ENCODE results near the gene SUPT3H. TPM values are rescaled to one million over a fixed set of nuclear protein-coding genes. Genes with fewer than 3 reads are reported as not detected.

The SUPT3H gene
- total and polyA plus RNA-seq, 2 of the 8 experiments (the other 6 are each of a cell fraction or from before 2014, with no cell fraction given) = 18.8 to 23.0 TPM

DNA sequence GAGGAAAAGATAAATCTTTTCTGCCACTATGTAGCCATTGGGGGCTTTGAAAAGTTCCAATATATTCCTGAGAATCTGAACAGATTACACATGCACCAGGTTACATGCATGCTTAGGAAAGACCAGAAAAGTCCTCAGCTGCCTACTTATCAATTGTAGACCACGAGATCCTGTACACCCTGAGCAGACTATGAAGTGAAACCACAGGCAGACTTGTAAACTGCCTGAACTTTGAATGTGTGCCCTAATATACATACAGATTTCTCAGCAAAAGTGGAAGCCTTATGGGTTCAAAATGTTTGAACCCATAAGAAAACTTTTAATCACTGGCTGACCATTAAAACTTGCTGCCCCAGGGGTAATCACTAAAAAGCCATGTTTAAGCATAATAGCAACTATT, 323.1 kb downstream of the SUPT3H start:
- no peak overlapping the region for H3K9ac ChIP-seq (replicated peaks in 1 of 4; ENCODE audit: extremely low read depth in 1 of 4, low read depth in 3 of 4, low read length in 3 of 4)
- H4K20me1 ChIP-seq (replicated peaks in 1 of 2; ENCODE audit: control insufficient read depth in 1 of 2, insufficient read depth in 2 of 2, low read length in 2 of 2) = no peaks in the 10 kb centered on the region
- no peaks in the 10 kb centered on the region for H3K9me3 ChIP-seq (ENCODE audit: insufficient read depth in 2 of 2, low read depth in 1 of 2, low read length in 1 of 2)
- H3K23ac ChIP-seq (ENCODE audit: insufficient read length) = no peak overlapping the region
- no peaks in the 10 kb centered on the region for H3K79me1 ChIP-seq (ENCODE audit: low read depth, low read length)
- H2BK5ac ChIP-seq (ENCODE audit: low read depth, low read length) = no peak overlapping the region
- CTCF ChIA-PET (ENCODE audit: partially characterized antibody) = no interaction called here
- no peak overlapping the region for H2AK5ac ChIP-seq (ENCODE audit: low read depth, low read length)
- no peak overlapping the region for H4K91ac ChIP-seq (replicated peaks; ENCODE audit: insufficient read length, low read length)
- POLR2A ChIA-PET (ENCODE audit: partially characterized antibody) = no interaction called here
- H3K4me1 ChIP-seq (replicated peaks in 1 of 4; ENCODE audit: control insufficient read depth in 3 of 4, insufficient read depth in 4 of 4, low read length in 3 of 4) = peaks cover 0 to 3% (median 0%) of the 10 kb centered on the region in 4 experiments; a peak in 1 of 7 replicates
- H3K18ac ChIP-seq (ENCODE audit: extremely low read depth, low read length) = no peak overlapping the region
- DNase-seq (ENCODE audit: low read depth in 1 of 2, low spot score in 2 of 2) = no peak
- H3K14ac ChIP-seq (ENCODE audit: insufficient read length) = no peak overlapping the region
- no peaks in the 10 kb centered on the region for H3K27me3 ChIP-seq (replicated peaks in 1 of 4; ENCODE audit: control insufficient read depth in 3 of 4, extremely low read depth in 1 of 4, insufficient read depth in 3 of 4, low read length in 3 of 4)
- H3K4me2 ChIP-seq (ENCODE audit: insufficient read depth in 1 of 2, low read depth in 2 of 2, low read length in 2 of 2) = no peak overlapping the region
- H3K56ac ChIP-seq (replicated peaks; ENCODE audit: insufficient read length, low read depth, low read length) = no peak overlapping the region
- H4K8ac ChIP-seq (ENCODE audit: extremely low read depth, insufficient read depth, low read length) = no peak overlapping the region
- no peak overlapping the region for H2AFZ ChIP-seq (ENCODE audit: low read length)
- no peaks in the 10 kb centered on the region; the same call in 1 of the 2 replicates for H3K23me2 ChIP-seq (ENCODE audit: low read depth, low read length)
- 0 out of 4 replicates have a peak, but pooled peaks cover 0 to 2% of the 10 kb centered on the region in 2 experiments for H3K79me2 ChIP-seq (ENCODE audit: control insufficient read depth in 1 of 2, insufficient read depth in 2 of 2, low read length in 2 of 2)
- no peak overlapping the region for H2BK12ac ChIP-seq (ENCODE audit: low read depth, low read length)
- H3K4me3 ChIP-seq (ENCODE audit: extremely low read depth in 1 of 4, insufficient read depth in 2 of 4, low read depth in 3 of 4, low read length in 4 of 4) = no peak overlapping the region
- no peak overlapping the region for H2BK15ac ChIP-seq (ENCODE audit: low read length)
- H3K27ac ChIP-seq (ENCODE audit: low read depth, low read length) = no peak overlapping the region
- H4K5ac ChIP-seq (ENCODE audit: insufficient read length, low read depth, low read length) = no peak overlapping the region
- H2BK20ac ChIP-seq (ENCODE audit: low read length) = no peak overlapping the region
- FAIRE-seq = no peak
- 84% methylated on average over 1 of the region's 1 CpG; no CpG with 5 or more reads in 1 of the 2 experiments for WGBS, 2 experiments (ENCODE audit: extremely low coverage in 1 of 2, insufficient coverage in 1 of 2, insufficient read length in 1 of 2, insufficient replicate concordance in 2 of 2, low coverage in 1 of 2, low lambda C conversion rate in 2 of 2, missing lambda C conversion rate in 1 of 2)
- H3K4ac ChIP-seq (replicated peaks; ENCODE audit: insufficient read length, low read depth, low read length) = no peak overlapping the region
- no peaks in the 10 kb centered on the region for H3K36me3 ChIP-seq (ENCODE audit: control insufficient read depth in 2 of 4, insufficient read depth in 4 of 4, low read length in 3 of 4)
- no peak overlapping the region for H2BK120ac ChIP-seq (replicated peaks; ENCODE audit: low read depth, low read length)
- no peak for TF ChIP-seq ZNF274 (IDR thresholded peaks at IDR 0.05; ENCODE audit: borderline replicate concordance, extremely low read depth, low read length)
- TF ChIP-seq KDM1A (IDR thresholded peaks at IDR 0.05; ENCODE audit: borderline replicate concordance, low read length) = no peak
- no peak for TF ChIP-seq HDAC2 (IDR thresholded peaks at IDR 0.05; ENCODE audit: borderline replicate concordance in 1 of 2, low read depth in 2 of 2, low read length in 2 of 2)
- no peak for TF ChIP-seq RNF2 (IDR thresholded peaks at IDR 0.05; ENCODE audit: borderline replicate concordance, low read depth, low read length, missing control alignments, poor library complexity, severe bottlenecking)
- TF ChIP-seq SUZ12 (IDR thresholded peaks at IDR 0.05; ENCODE audit: low read length) = no peak
- TF ChIP-seq EZH2 (IDR thresholded peaks at IDR 0.05; ENCODE audit: low read depth, low read length, severe bottlenecking) = no peak
- TF ChIP-seq RAD21 (IDR thresholded peaks at IDR 0.05 in 1 of 2, conservative IDR thresholded peaks at IDR 0.05 in 1 of 2; ENCODE audit: low read depth in 2 of 2, low read length in 2 of 2) = no peak
- TF ChIP-seq RFX5 (IDR thresholded peaks at IDR 0.05; ENCODE audit: borderline replicate concordance, low read depth, low read length) = no peak
- TF ChIP-seq BCL11A (IDR thresholded peaks at IDR 0.05; ENCODE audit: low read depth in 2 of 2, low read length in 2 of 2) = no peak
- TF ChIP-seq TCF12 (IDR thresholded peaks at IDR 0.05; ENCODE audit: low read depth, low read length) = no peak
- no peak for TF ChIP-seq CHD1 (IDR thresholded peaks at IDR 0.05; ENCODE audit: low read depth, low read length)
- TF ChIP-seq SAP30 (IDR thresholded peaks at IDR 0.05; ENCODE audit: insufficient read depth, insufficient replicate concordance, low read length) = no peak
